GM19328 (cell line): ENCODE data around the gene SPPL3.

Experiments
- ATAC-seq: cut with Tn5 transposase; IDR thresholded peaks from one replicate; pipeline ENCODE4 v1.9.1; 2021; ENCODE audit warnings: mild to moderate bottlenecking, moderate library complexity; ENCODE audit not compliant: unreplicated experiment

SPPL3 gene

DNA sequence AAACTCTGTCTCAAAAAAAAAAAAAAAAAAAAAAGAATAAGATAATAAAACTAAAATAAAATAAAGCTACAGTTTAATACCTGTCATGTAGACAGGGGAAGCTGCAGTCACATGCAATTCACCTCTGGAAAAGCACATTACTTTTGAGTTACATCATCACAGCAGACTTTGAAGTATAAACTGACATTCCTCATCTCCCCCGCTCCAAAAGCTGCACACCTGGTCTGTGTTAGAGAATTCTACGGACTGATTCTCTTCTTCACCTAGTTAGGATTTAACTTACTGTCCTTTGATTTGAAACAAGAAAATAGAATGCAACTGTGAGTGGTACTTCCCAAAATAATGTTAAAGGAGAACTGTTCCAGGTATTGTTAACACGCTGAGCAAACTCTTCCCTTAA is 25.1 kb downstream of the SPPL3 start:
- no peak for ATAC-seq

DNA sequence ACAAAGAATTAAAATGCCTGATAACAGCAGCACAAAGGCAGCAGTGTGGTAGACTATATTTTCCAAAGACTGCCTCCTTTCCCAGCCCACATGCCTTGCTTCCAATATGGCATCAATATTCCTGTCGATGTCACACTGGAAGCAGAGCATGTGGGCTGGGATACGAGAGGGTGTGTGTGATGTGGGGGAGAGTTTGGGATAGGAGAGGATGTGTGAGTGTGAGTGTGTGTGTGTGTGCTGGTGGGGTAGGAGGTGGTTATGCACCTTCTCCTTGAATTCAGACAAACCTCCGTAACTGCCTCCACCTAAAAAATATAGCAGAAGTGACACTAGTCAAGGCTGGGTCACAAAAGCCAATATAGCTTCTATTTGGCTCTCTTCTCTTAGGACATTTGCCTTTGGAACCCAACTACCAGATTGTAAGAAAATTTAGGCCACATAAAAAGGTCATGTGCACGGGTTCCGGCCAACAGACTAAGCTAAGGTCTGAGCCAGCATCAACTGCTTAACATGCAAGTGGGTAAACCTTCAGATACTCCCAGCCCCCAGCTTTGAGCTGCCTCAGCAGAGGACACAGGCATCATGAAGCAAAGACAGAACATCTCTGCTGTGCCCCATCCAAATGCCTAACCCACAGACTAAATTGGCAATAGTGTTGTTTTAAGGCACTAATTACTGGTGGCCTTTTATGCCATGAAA is 29.5 kb downstream of the SPPL3 start:
- no peak for ATAC-seq

DNA sequence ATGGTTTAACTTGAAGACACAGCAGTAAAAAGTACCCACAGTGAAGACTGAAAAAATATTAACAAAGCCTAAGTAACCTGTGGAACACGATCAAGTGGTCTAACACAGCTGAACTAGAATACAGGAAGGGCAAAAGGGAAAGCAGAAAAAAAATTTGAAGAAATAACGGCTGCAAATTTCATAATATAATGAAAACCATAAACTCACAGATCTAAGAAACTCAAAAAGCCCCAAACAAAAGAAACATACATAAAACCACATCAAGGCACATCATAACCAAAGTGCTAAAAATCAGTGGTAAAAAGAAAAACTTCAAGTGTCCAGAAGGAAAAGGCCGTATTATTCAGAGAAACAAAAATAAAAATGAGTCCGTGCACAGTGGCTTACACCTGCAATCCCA is 30.9 kb downstream of the SPPL3 start:
- ATAC-seq, result no peak

DNA sequence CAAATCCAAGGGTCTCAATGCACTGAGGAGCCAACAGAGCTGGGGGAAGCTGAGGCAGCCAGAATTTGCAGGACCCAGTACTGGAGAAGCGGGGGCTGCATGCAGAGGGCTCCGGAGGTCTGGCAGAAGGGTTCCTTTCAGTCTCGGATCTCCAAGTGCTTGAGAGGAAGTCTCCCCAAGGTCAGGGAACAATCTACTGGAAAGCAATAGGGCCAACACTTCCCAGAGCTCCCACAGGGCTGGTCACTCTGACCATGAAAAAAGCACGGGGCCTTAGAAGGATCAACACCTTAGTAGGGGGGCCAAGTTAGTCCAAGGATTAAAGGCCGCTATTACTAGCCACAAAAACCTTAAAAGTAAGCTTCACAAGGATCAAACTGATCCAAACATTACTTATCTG is 31.7 kb downstream of the SPPL3 start:
- ATAC-seq, result no peak

DNA sequence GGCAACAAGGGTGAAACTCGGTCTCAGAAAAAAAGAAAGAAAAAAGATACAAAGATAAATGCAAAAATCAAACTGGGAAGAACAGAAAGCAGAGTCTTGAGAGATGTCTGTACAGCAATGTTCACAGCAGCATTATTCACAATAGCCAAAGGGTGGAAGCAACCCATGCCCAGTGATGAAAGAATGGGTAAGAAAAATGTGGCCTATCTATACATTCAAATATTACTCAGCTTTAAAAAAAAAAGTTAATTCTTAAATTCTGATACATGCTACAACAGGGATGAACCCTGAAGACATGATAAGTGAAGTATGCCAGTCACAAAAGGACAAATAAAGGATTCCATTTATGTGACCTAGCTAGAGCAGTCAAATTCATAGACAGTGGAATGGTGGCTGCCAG is 33.7 kb downstream of the SPPL3 start:
- no peak for ATAC-seq

DNA sequence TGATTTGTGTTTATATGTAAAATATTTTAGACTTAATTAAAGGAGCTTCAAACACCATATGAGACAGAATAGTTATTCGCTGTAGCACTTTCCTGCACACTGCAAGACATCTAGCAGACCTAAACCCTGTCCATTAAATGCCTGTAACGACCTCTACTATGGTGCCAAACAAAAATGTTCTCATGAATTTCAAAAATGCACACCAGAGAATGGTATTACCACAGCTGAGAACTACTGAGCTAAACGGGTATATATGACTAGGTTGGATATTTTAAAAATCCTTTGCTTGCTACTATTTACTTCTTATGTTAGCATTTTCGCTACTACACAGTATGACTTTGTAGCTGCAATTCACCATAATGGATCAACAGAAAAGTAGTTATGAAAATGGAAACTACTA is 34.8 kb downstream of the SPPL3 start:
- no peak for ATAC-seq

DNA sequence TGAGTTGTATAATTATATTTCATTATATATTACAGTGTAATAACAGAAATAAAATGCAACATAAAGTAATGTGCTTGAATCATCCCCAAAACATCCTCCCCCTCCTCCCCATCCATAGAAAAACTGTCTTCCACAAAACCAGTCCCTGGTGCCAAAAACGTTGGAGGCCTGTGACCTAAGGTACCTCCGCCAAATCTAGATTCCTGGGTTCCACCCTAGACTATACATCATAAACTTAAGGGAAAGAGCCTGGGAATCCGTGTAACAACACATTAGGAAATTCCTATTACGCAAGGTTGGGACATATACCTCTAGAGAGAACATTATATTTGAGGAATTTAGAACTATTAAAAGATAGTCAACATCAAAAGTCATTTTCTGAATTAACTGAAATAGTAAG is 38.0 kb downstream of the SPPL3 start:
- ATAC-seq, result no peak

DNA sequence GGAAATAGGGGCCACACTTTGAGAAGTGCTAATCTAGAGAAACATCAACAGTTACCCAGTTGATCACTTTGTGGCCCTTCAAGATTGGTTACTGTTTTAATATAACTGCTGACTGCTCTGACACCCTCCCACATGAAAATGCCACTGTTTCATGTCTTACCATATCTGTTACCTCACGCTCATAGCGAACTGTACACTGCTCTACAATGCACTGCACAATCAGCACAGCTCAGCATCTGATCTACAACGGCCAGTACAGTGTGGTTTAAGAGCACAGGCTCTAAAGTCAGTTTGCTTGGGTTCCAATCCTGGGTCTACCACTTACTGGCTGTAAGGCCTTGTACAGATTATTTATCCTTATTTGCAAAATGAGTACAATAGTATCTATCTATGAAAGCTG is 39.1 kb downstream of the SPPL3 start:
- ATAC-seq, result no peak

DNA sequence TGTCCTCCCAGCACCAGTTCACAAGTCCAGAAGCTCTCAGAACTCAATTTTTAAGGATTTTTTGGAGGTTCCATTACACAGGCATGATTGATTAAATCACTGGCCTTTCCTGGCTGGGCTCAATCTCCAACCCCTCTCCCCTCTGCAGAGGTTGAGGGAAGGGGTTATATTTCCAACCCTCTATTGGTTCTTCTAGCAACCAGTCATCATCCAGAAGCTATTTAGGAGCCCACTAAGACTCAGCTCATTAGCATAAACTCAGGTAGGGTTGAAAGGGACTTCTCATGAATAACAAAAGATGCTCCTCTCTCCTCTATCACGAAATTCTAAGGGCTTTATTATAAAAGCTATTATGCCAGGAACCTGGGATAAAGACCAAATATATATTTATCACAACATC is 41.5 kb downstream of the SPPL3 start:
- no peak for ATAC-seq

DNA sequence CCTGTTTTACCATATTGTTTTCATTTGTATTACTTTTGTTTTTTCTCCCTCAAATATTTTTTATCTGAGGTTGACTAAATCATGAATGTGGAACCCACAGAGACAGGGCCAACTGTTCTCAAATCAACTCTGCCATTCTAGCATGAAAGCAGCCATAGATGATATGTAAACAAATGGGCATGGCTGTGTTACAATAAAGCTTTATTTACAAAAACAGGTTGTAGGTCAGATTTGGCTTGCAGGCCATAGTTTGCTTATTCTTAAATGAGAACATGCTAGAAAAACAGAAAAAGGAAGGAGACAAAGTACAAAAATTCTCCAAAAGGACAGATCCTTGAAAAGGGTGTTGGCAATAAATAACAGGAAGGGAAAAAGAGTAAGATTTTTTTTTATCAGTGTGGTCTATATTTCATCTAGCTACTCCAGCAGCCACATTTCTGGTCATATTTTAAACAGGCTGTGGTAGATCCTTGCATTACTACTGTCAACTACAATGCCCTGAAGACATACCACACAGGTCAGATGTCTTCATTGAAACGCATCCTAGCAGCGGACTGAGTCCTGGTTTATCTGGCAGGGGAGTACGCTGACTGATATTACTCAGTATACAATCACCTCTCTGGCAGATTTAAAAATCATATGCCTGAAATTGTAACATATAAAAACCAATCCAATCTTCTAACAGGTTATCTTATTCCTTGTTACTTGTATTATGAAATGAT is 42.9 kb downstream of the SPPL3 start:
- ATAC-seq, result no peak

DNA sequence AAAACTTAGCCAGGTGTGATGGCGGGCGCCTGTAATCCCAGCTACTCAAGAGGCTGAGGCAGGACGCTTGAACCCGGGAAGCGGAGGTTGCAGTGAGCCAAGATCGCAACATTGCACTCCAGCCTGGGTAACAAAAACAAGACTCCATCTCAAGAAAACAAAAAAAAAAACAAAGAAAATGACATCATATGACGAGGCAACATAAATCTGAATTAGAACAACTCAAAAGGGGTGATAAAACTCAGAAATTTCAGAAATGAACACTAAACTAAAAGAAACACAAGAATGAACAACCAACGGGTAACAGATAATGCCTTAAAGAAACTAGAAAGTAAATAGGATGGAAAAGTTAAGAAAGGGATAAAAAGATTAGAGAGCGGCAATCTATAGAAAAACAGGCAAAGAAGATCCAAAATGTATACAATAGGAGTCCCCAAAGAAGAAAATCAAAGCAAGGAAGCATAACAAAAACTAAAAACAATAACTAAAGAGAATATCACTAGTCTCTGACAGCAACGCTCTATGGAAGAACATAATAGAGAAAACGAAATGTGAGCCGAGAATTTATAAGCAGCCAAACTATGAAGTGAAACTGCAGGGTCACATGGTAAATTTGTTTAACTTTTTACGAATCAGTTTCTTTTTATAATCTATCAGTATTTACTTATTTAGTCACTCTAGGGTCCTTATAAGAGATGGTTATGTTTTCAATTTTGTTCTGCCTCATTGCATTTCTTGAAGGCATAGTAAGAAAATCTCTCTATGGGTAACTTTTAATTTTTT is 45.7 kb downstream of the SPPL3 start:
- no peak for ATAC-seq

DNA sequence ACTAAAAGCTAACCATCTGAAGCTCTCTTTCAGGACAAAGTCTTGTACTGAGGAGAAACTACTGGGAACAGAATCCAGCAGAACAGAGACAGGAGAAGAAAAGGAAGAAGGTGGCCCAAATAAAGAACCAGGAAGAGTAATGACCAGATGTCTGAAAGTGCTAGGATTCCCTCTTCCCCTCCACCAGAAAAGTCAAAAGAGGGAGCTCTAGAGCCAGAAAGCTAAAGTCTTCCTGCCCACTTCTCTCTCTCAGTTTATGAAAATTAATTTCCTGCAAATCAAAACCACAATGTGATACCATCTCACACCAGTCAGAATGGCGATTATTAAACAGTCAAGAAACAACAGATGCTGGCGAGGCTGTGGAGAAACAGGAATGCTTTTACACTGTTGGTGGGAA is 47.2 kb downstream of the SPPL3 start:
- no peak for ATAC-seq

DNA sequence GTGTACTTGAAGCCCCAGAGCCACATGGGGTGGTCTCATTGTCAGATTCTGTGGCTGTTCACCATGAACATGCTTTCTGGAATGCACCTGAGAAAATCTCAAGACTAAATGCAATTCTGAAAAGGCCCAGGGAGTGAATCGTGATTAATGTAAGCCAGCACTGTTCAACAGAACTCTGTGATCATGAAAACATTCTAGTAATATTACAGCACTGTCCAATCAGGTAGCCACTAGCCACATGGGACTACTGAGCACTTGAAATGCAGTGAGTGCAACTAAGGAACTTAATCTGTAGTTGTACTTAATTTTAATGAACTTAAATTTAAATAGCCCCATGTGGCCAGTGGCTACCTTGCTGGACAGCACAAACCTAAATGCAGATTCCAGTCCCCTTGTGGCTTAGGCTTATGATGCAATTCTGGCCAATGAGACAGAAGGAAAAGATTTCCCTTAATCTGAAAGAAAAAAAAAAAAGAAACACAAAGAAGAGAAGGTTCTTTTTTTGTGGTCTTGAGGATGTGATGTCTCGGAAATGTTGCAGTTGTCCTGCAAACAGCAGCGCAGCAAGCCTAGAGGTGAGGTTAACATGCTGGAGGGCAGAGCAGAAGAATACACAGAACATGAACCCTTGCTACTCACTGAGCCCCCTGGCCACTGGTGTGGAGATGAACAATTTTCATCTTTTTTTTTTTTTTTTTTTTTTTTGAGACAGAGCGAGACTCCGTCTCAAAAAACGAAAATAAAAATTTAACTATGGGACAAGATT is 48.2 kb downstream of the SPPL3 start:
- ATAC-seq, result no peak

DNA sequence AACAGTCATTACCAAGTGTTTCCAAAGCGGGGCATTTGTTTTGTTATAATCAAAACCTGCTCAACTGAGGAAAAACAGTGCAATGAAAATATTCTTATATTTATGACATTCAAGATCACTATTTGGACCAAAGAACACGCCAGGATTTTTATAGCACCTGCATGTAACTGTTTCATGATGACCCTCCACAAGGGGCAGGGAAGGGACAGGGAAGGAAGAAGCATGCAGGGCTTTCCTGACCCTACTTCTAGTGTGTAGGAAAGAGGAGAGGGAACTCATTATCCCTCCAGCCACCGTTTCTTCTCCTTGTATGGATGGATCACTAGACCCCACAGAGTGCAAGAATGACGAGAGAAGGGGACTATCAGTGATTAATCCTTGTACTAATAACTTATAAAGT is 49.4 kb downstream of the SPPL3 start:
- ATAC-seq, result no peak

DNA sequence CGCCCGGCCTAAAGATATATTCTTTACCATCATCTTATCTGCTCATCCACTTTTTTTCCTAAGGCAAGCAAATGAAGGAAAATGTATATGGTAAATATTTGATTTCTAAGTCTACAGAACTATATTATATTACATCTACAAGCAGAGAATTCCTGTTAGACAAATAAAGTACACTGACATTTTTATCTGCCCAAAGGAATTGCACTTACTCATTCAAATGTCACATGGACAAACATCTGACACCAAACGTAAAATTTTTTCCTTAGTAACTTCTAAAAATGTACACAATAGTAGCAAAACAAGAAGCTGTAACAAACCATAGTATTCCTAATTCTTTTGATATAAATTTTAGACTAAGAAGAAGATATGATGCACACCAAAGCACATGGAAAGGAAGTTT is 51.0 kb downstream of the SPPL3 start:
- ATAC-seq, result no peak

DNA sequence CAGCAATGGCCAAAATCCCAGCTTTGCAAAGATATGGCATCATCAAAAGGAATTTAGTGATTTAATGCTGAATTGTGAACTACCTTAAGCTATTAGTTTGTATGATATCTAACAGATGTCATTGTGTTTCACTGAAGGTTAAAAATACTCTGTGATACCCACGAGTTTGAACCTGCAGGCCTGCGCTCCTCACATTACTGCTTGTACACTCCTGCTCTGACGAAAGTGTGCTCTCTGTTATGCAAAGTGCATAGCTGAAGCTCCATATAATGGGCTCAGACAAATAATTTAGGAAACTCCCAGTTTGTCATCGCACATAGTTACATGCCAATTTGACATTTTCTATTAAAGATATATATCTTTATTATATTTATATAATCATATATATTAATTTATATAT is 52.2 kb downstream of the SPPL3 start:
- no peak for ATAC-seq

DNA sequence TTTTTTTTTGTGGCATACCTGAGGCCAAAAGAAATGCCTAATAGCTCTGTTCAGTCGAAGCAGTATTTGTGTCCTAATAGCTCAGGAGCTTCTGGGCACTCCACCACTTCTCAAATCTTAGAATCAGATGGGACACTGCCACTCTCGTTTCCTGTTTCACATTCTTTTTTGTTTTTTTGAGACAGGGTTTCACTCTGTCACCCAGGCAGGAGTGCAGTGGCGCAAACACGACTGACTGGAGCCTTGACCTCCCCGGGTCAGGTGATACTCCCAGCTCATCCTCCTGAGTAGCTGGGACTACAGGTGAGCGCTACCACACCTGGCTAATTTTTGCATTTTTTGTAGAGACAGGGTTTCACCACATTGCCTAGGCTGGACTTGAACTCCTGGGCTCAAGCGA is 52.7 kb downstream of the SPPL3 start:
- peak; percentile 56 for ATAC-seq

DNA sequence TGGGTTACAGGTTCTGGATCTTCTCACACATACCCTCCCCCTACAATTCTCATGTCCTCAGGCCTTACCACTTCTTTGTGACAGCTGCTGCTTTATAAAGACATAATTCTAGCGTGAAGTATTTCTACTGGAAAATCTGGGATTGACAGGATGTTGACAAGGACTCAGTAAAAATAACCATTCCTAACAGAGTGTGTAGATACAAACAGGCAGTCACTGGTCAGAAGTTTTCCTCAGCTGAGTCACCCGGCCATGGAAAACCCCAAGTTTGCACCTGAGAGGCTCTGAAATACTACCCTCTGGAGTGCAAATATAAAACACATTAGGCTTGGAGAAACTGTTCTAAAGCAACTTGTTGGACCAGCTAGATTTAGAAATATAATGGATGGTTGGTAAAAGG is 54.4 kb downstream of the SPPL3 start:
- ATAC-seq, result no peak

DNA sequence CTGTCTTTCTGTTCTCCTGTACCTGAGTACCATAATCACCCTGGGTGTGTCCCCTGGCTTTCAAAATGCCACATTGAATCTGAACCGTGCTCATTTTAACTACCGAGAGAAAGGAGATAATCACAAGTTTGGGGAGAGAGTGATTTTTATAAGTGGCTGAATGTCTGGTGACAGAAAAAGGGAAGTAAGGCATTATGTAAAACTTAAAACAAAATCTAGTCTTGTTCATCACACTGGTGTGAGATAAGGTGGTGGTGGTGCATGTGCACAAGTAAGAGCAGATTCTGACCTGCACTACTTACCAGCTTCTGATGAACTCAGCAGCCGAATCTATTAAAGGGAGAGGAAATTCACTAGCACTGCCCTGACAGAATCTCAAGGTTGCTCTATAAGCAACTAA is 56.3 kb downstream of the SPPL3 start:
- no peak for ATAC-seq

DNA sequence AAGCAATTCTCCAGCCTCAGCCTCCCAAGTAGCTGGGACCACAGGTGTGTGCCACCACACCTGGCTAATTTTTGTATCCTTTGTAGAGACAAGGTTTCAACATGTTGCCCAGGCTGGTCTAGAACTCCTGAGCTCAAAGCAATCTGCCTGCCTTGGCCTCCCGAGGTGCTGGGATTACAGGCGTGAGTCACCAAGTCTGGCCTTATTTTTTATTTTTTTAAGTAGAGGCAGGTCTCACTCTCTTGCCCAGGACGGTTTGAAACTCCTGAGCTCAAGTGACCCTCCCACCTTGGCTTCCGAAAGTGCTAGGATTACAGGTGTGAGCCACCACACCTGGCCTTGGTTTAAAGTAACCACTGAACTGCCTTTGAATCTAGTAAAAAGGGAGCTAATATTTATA is 56.8 kb downstream of the SPPL3 start:
- ATAC-seq, result no peak

DNA sequence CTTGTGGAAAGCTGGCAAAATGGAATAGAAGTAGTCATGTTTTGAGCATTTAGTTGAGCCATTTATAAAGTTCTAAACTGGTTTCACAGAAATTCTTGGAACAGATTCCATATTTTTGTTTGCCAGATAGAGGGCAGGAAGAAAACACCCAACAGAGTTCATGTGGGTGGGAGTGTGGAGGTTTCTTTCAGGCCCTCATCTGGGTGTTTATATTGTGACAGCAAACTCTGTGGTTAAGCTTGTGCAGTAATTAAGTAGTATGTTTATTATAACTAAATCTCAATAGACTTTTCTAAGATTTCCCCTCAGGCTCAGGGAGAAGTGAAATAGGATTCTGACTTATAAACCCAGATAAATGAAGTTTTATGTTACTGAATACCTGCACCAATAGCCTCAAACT is 57.4 kb downstream of the SPPL3 start:
- ATAC-seq, result no peak
